Mesenchymal stem cell (in vitro differentiated cells and primary cell): Measurements from ENCODE around the gene NPAS2.

Experiments used
- DNase-seq: peaks from one replicate; pipeline ENCODE4 v3.0.0-alpha.2; 2013
- H2AFZ ChIP-seq: one replicate; pipeline ENCODE4 v1.6.1; 2013; ENCODE audit warnings: low read depth, mild to moderate bottlenecking, control low read depth, inconsistent platforms, low read length, moderate library complexity
- H2AK5ac ChIP-seq: 2 replicates; pipeline ENCODE4 v1.6.1; 2013; ENCODE audit warnings: low read length, moderate library complexity, mild to moderate bottlenecking, inconsistent platforms; ENCODE audit not compliant: severe bottlenecking
- H2BK120ac ChIP-seq: one replicate; pipeline ENCODE4 v1.6.1; 2013; ENCODE audit warnings: low read depth, mild to moderate bottlenecking, inconsistent platforms, low read length, moderate library complexity
- H2BK12ac ChIP-seq, 2 experiments: one replicate each; pipeline ENCODE4 v1.6.1; 2013; ENCODE audit warnings: inconsistent platforms in 2 of 2, low read length in 2 of 2, mild to moderate bottlenecking in 2 of 2, moderate library complexity in 2 of 2, control low read depth in 1 of 2
- H2BK15ac ChIP-seq: one replicate; pipeline ENCODE4 v1.6.1; 2013; ENCODE audit warnings: mild to moderate bottlenecking, low read depth, inconsistent platforms; ENCODE audit not compliant: poor library complexity, severe bottlenecking
- H2BK5ac ChIP-seq: 2 replicates; pipeline ENCODE4 v1.6.1; 2013; ENCODE audit warnings: low read depth, mild to moderate bottlenecking, low read length, control low read depth, inconsistent platforms; ENCODE audit not compliant: poor library complexity, severe bottlenecking
- H3K14ac ChIP-seq, 2 experiments: one replicate each; pipeline ENCODE4 v1.6.1; 2013; ENCODE audit warnings: inconsistent platforms in 2 of 2, low read length in 2 of 2, control low read depth in 1 of 2, mild to moderate bottlenecking in 1 of 2, moderate library complexity in 1 of 2
- H3K18ac ChIP-seq, 2 experiments: one replicate each; pipeline ENCODE4 v1.6.1; 2013; ENCODE audit warnings: inconsistent platforms in 2 of 2, low read length in 2 of 2, control low read depth in 1 of 2, low read depth in 1 of 2, mild to moderate bottlenecking in 1 of 2
- H3K23ac ChIP-seq, 2 experiments: one replicate each; pipeline ENCODE4 v1.6.1; 2013; ENCODE audit warnings: inconsistent platforms in 2 of 2, low read length in 2 of 2, mild to moderate bottlenecking in 2 of 2, moderate library complexity in 2 of 2, control low read depth in 1 of 2
- H3K27ac ChIP-seq: 2 replicates; pipeline ENCODE4 v1.5.1; 2013; ENCODE audit warnings: mild to moderate bottlenecking, moderate library complexity, low read length, control low read depth, inconsistent platforms; ENCODE audit not compliant: poor library complexity, severe bottlenecking
- H3K27me3 ChIP-seq, 2 experiments: 2 replicates each; pipeline versions ENCODE4 v1.6.1 to v1.7.0; 2013; ENCODE audit warnings: low read length in 2 of 2, mild to moderate bottlenecking in 2 of 2, moderate library complexity in 2 of 2, control low read depth in 1 of 2, inconsistent platforms in 1 of 2; ENCODE audit not compliant: control insufficient read depth in 1 of 2, insufficient read depth in 1 of 2
- H3K36me3 ChIP-seq, 2 experiments: 2 replicates each; pipeline versions ENCODE4 v1.6.1 to v1.7.0; 2013; ENCODE audit warnings: low read length in 2 of 2, control low read depth in 1 of 2, inconsistent platforms in 1 of 2, low read depth in 1 of 2, mild to moderate bottlenecking in 1 of 2; ENCODE audit not compliant: insufficient read depth in 2 of 2, control insufficient read depth in 1 of 2
- H3K4ac ChIP-seq, 2 experiments: one replicate each; pipeline ENCODE4 v1.6.1; 2013; ENCODE audit warnings: inconsistent platforms in 2 of 2, low read length in 2 of 2, mild to moderate bottlenecking in 2 of 2, moderate library complexity in 2 of 2, control low read depth in 1 of 2, low read depth in 1 of 2
- H3K4me1 ChIP-seq: 2 replicates; pipeline ENCODE4 v1.6.1; 2013; ENCODE audit warnings: low read depth, low read length, control low read depth; ENCODE audit not compliant: control insufficient read depth, insufficient read depth
- H3K4me2 ChIP-seq: 2 replicates; pipeline ENCODE4 v1.6.1; 2013; ENCODE audit warnings: low read length, mild to moderate bottlenecking, inconsistent platforms; ENCODE audit not compliant: poor library complexity, severe bottlenecking
- H3K4me3 ChIP-seq, 2 experiments: 2 replicates each; pipeline versions ENCODE4 v1.5.1 to v1.7.0; 2013; ENCODE audit warnings: low read length in 2 of 2, mild to moderate bottlenecking in 2 of 2, control low read depth in 1 of 2, low read depth in 1 of 2; ENCODE audit not compliant: insufficient read depth in 1 of 2
- H3K79me1 ChIP-seq: replicated peaks from 2 replicates; pipeline ENCODE4 v1.6.1; 2013; ENCODE audit warnings: mild to moderate bottlenecking, control low read depth, low read length, inconsistent platforms; ENCODE audit not compliant: poor library complexity, severe bottlenecking
- H3K9ac ChIP-seq: 2 replicates; pipeline ENCODE4 v1.7.0; 2013; ENCODE audit warnings: mild to moderate bottlenecking, low read length, moderate library complexity
- H3K9me3 ChIP-seq: 2 replicates; pipeline ENCODE4 v1.7.0; 2013; ENCODE audit warnings: mild to moderate bottlenecking, low read length; ENCODE audit not compliant: control insufficient read depth
- H4K8ac ChIP-seq: one replicate; pipeline ENCODE4 v1.6.1; 2013; ENCODE audit warnings: inconsistent platforms, mild to moderate bottlenecking, low read length, moderate library complexity
- H4K91ac ChIP-seq: one replicate; pipeline ENCODE4 v1.6.1; 2013; ENCODE audit warnings: mild to moderate bottlenecking, low read length, inconsistent platforms
- WGBS: methylation state at CpG from one replicate; pipeline ENCODE4 v1.1.7; 2013; ENCODE audit warnings: mixed read lengths; 5-methylcytosine and 5-hydroxymethylcytosine counted together

Gene NPAS2

GRCh38 chr2:100944617-100945432 is 124.9 kb downstream of the NPAS2 start:
- Histone ChIP-seq H2BK12ac (no peak overlapping the region), H3K4me2 (no peak overlapping the region), H2BK120ac (no peak overlapping the region), H3K4me1 (no peaks in the 10 kb centered on the region), H3K4me3 (no peak overlapping the region), H2BK5ac (no peak overlapping the region), H3K14ac (no peak overlapping the region), H3K18ac (no peak overlapping the region), H4K91ac (no peak overlapping the region), H3K36me3 (peaks cover 0 to 3% of the 10 kb centered on the region in 2 experiments), H4K8ac (peak overlapping the region; percentile 7), H3K79me1 (no peaks in the 10 kb centered on the region), H3K4ac (no peak overlapping the region), H2AK5ac (no peak overlapping the region), H3K9me3 (no peaks in the 10 kb centered on the region), H3K23ac (no peak overlapping the region), H2BK15ac (no peak overlapping the region), H3K9ac (no peak overlapping the region), H3K27ac (no peak overlapping the region), H2AFZ (no peak overlapping the region), H3K27me3 (peaks cover 0 to 13% of the 10 kb centered on the region in 2 experiments)
- DNase-seq, result no peak
- 94% methylated on average over 19 of the region's 19 CpGs for WGBS

DNA sequence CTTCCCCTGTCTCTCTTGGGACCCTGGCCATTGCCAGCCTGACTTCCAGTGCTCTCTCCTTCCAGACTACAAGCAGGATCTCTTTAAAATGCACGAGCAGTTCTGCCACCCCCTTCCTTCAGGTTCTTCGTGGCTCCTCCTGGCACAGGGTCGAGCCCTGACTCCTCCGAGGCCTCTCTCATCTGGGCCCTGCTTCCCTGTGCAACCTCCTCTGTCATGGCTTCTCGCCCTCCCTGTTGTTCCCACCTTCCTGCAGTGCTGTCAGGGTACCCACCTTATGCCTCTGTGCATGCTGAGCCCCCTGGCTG is 125.4 kb downstream of the NPAS2 start:
- Histone ChIP-seq H3K18ac (no peak overlapping the region), H2BK15ac (no peak overlapping the region), H2BK12ac (no peak overlapping the region), H3K9me3 (no peaks in the 10 kb centered on the region), H4K8ac (no peak overlapping the region), H3K4me3 (no peak overlapping the region), H2AK5ac (no peak overlapping the region), H2BK5ac (no peak overlapping the region), H3K4me1 (no peaks in the 10 kb centered on the region), H3K27ac (no peak overlapping the region), H3K36me3 (peaks cover 0 to 3% of the 10 kb centered on the region in 2 experiments), H4K91ac (no peak overlapping the region), H3K9ac (no peak overlapping the region), H3K79me1 (no peaks in the 10 kb centered on the region), H3K4me2 (no peak overlapping the region), H3K23ac (no peak overlapping the region), H3K27me3 (peaks cover 0 to 13% of the 10 kb centered on the region in 2 experiments), H2AFZ (no peak overlapping the region), H2BK120ac (no peak overlapping the region), H3K14ac (no peak overlapping the region), H3K4ac (no peak overlapping the region)
- DNase-seq, result no peak
- 84% methylated on average over 5 of the region's 5 CpGs for WGBS

- Histone ChIP-seq H2AK5ac (no peak overlapping the region), H3K27ac (no peak overlapping the region), H3K4ac (no peak overlapping the region), H3K4me3 (no peak overlapping the region), H3K9ac (no peak overlapping the region), H3K4me2 (no peak overlapping the region), H3K27me3 (peaks cover 0 to 13% of the 10 kb centered on the region in 2 experiments), H3K14ac (no peak overlapping the region), H2AFZ (no peak overlapping the region), H3K36me3 (peaks cover 0 to 3% of the 10 kb centered on the region in 2 experiments), H3K79me1 (no peaks in the 10 kb centered on the region), H3K23ac (no peak overlapping the region), H2BK15ac (no peak overlapping the region), H4K8ac (no peak overlapping the region), H2BK5ac (no peak overlapping the region), H3K4me1 (no peaks in the 10 kb centered on the region), H3K9me3 (no peaks in the 10 kb centered on the region), H3K18ac (no peak overlapping the region), H2BK120ac (no peak overlapping the region), H4K91ac (no peak overlapping the region), H2BK12ac (no peak overlapping the region)
- 94% methylated on average over 8 of the region's 8 CpGs for WGBS
- no peak for DNase-seq
Measured at GRCh38 chr2:100945930-100946607, 126.1 kb downstream of the NPAS2 start.

DNA sequence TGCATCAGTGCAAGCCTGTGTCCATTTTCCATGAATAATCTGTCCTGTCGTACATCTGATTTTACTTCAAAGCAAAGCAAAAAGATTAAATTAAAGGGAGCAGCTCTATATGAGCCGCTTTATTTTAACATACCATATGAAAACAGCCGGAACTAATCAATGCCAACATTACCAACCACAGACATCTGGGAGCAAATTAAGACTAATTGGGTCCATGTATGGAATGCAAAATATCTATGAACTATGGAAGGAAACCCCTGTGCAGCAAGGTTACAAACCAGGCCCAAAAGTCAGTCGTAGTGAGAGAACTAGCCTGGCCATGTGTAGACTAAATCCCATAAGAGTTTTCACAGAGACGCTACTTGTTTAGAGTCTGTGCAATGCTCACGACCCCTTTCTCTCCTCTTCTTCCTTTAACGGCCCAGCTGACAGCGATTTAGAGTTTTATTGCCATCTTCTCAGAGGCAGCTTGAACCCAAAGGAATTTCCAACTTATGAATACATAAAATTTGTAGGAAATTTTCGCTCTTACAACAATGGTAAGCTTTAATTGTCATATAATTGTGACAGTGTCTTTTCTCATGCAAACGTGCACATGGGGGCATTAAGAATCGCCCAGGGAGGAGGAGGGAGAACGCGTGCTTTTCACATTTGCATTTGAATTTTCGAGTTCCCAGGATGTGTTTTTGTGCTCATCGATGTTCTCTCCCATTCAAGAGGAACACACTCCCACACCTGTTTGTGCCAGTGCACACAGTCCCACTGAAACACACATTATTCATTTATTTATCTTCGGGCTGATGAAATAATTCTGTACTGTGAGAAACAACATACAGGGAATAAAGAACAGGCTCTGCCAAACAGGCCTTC is 129.2 kb downstream of the NPAS2 start:
- Histone ChIP-seq H2BK120ac (no peak overlapping the region), H2BK5ac (no peak overlapping the region), H3K9ac (no peak overlapping the region), H2AK5ac (no peak overlapping the region), H3K9me3 (no peaks in the 10 kb centered on the region), H3K4me1 (no peaks in the 10 kb centered on the region), H3K36me3 (peaks cover 0 to 3% of the 10 kb centered on the region in 2 experiments), H3K27ac (no peak overlapping the region), H4K8ac (no peak overlapping the region), H2AFZ (no peak overlapping the region), H3K4me2 (no peak overlapping the region), H3K27me3 (peaks cover 0 to 13% of the 10 kb centered on the region in 2 experiments), H4K91ac (no peak overlapping the region), H2BK15ac (no peak overlapping the region), H3K4ac (no peak overlapping the region), H3K14ac (no peak overlapping the region), H3K18ac (no peak overlapping the region), H3K23ac (no peak overlapping the region), H3K4me3 (no peak overlapping the region), H2BK12ac (no peak overlapping the region), H3K79me1 (no peaks in the 10 kb centered on the region)
- WGBS, result 63% methylated on average over 12 of the region's 16 CpGs
- DNase-seq, result no peak
